HG03439 (cell line): Measurements from ENCODE around the gene CALY.

Source experiments
- ATAC-seq: cut with Tn5 transposase; IDR thresholded peaks from one replicate; pipeline ENCODE4 v1.9.1; 2021; ENCODE audit warnings: mild to moderate bottlenecking, moderate library complexity; ENCODE audit not compliant: unreplicated experiment

The CALY gene

GRCh38 chr10:133351408-133352318, 15.0 kb upstream of the CALY start:
- no peak for ATAC-seq

GRCh38 chr10:133350950-133351329, 14.2 kb upstream of the CALY start:
- no peak for ATAC-seq

- no peak for ATAC-seq
Observed at GRCh38 chr10:133350283-133350949, 13.7 kb upstream of the CALY start.

GRCh38 chr10:133349577-133350011, 12.9 kb upstream of the CALY start:
- no peak for ATAC-seq

- no peak for ATAC-seq
Observed at GRCh38 chr10:133349160-133349568, 12.5 kb upstream of the CALY start.

- ATAC-seq = no peak
Observed at GRCh38 chr10:133347710-133348517, 11.2 kb upstream of the CALY start.

GRCh38 chr10:133346413-133346812, 9.7 kb upstream of the CALY start:
- no peak for ATAC-seq

GRCh38 chr10:133344236-133344635, 7.5 kb upstream of the CALY start:
- ATAC-seq = no peak

GRCh38 chr10:133343558-133343957, 6.9 kb upstream of the CALY start:
- no peak for ATAC-seq

GRCh38 chr10:133342942-133343341, 6.2 kb upstream of the CALY start:
- no peak for ATAC-seq

- no peak for ATAC-seq
Observed at GRCh38 chr10:133341983-133342382, 5.3 kb upstream of the CALY start.

- ATAC-seq = no peak
Observed at GRCh38 chr10:133339708-133340380, 3.1 kb upstream of the CALY start.

- ATAC-seq = no peak
Observed at GRCh38 chr10:133338080-133339071, 1.7 kb upstream of the CALY start.

- no peak for ATAC-seq
Observed at GRCh38 chr10:133337370-133337725, 652 bp upstream of the CALY start.

- ATAC-seq = no peak
Observed at GRCh38 chr10:133336118-133336576, 549 bp downstream of the CALY start.

- ATAC-seq = no peak
Observed at GRCh38 chr10:133335246-133336117, 1.2 kb downstream of the CALY start.

GRCh38 chr10:133334503-133335245, 2.0 kb downstream of the CALY start:
- ATAC-seq = no peak
